Smooth muscle cell (in vitro differentiated cells): Measurements from ENCODE around the gene PDCD6IP. TPM values are rescaled to one million over a fixed set of nuclear protein-coding genes. Genes with fewer than 3 reads are reported as not detected.
A peak's percentile ranks its signal among the peaks of the same experiment; 100 is the strongest.

ENCODE experiments used
- DNase-seq: peaks from one replicate; lab custom pipeline; 2025; ENCODE audit not compliant: unreplicated experiment; lab: John Stamatoyannopoulos, UW
- H2AFZ ChIP-seq: fragments of 200-600 bp; sonication (generic); 2 replicates; pipeline ENCODE4 v1.6.0; 2016; ENCODE audit warnings: antibody characterized with exemption, low read depth, mild to moderate bottlenecking
- H3F3A ChIP-seq: fragments of 200-600 bp; sonication (generic); 2 replicates; pipeline ENCODE4 v1.6.0; 2017; ENCODE audit warnings: antibody characterized with exemption, low read depth
- H3K27ac ChIP-seq: fragments of 200-600 bp; sonication (generic); 2 replicates; pipeline ENCODE4 v1.5.1; 2016; ENCODE audit warnings: low read depth, mild to moderate bottlenecking
- H3K27me3 ChIP-seq: fragments of 200-600 bp; sonication (generic); 2 replicates; pipeline ENCODE4 v1.6.1; 2016; ENCODE audit warnings: low read depth, mild to moderate bottlenecking
- H3K36me3 ChIP-seq: fragments of 200-600 bp; sonication (generic); 2 replicates; pipeline ENCODE4 v1.5.1; 2016; ENCODE audit warnings: low read depth
- H3K4me1 ChIP-seq: fragments of 200-600 bp; sonication (generic); 2 replicates; pipeline ENCODE4 v1.5.1; 2016; ENCODE audit warnings: low read depth
- H3K4me2 ChIP-seq: fragments of 200-600 bp; sonication (generic); 2 replicates; pipeline ENCODE4 v1.6.0; 2016; ENCODE audit warnings: mild to moderate bottlenecking
- H3K4me3 ChIP-seq: fragments of 200-600 bp; sonication (generic); 2 replicates; pipeline ENCODE4 v1.5.1; 2016; ENCODE audit warnings: mild to moderate bottlenecking
- H3K79me2 ChIP-seq: fragments of 200-600 bp; sonication (generic); 2 replicates; pipeline ENCODE4 v1.6.0; 2016; ENCODE audit warnings: low read depth, mild to moderate bottlenecking
- H3K9ac ChIP-seq: fragments of 200-600 bp; sonication (generic); 2 replicates; pipeline ENCODE4 v1.6.0; 2016; ENCODE audit warnings: low read depth
- H3K9me3 ChIP-seq: fragments of 200-600 bp; sonication (generic); replicated peaks from 2 replicates; pipeline ENCODE4 v1.5.1; 2016; ENCODE audit warnings: low read depth
- H4K20me1 ChIP-seq: fragments of 200-600 bp; sonication (generic); 2 replicates; pipeline ENCODE4 v1.6.0; 2016; ENCODE audit warnings: low read depth
- CTCF ChIP-seq: fragments of 200-600 bp; sonication (generic); IDR thresholded peaks from 2 replicates; pipeline ENCODE4 v1.5.1; 2017; ENCODE audit warnings: borderline replicate concordance, mild to moderate bottlenecking, antibody characterized with exemption; ENCODE audit not compliant: insufficient read depth, poor library complexity, severe bottlenecking
- WGBS: methylation state at CpG from one replicate; pipeline ENCODE4 v1.1.7; 2016; ENCODE audit warnings: low lambda C conversion rate; 5-methylcytosine and 5-hydroxymethylcytosine counted together
- polyA plus RNA-seq: library from polyadenylated mRNA; unstranded; fragments of >200 nt; fragmentation: Nextera tagmentation; extraction: Ambion mirVana; gene quantifications from 2 replicates; pipeline ENCODE4 v1.2.1, GENCODE V29; 2016
- total RNA-seq: library from RNA; depleted of rRNA; stranded (reverse); fragments of >200 nt; gene quantifications from 2 replicates; pipeline ENCODE4 v1.2.3, GENCODE V29; 2014

Gene PDCD6IP
- total and polyA plus RNA-seq, 2 experiments from 2014 or later = 97.6 to 138 TPM

GRCh38 chr3:33900440-33900808 is 102.0 kb downstream of the PDCD6IP start:
- no peak for DNase-seq
- Histone ChIP-seq H3K9ac (no peak overlapping the region), H2AFZ (no peak overlapping the region), H3K4me2 (no peak overlapping the region), H3K36me3 (no peaks in the 10 kb centered on the region), H3F3A (no peaks in the 10 kb centered on the region), H3K79me2 (no peaks in the 10 kb centered on the region), H3K9me3 (peaks cover 12% of the 10 kb centered on the region), H4K20me1 (no peaks in the 10 kb centered on the region), H3K4me3 (no peak overlapping the region), H3K27me3 (no peaks in the 10 kb centered on the region), H3K27ac (no peak overlapping the region), H3K4me1 (no peaks in the 10 kb centered on the region)
- no peak for TF ChIP-seq CTCF

- no peaks in the 10 kb centered on the region for H3K79me2 ChIP-seq
- H3K27me3 ChIP-seq = no peaks in the 10 kb centered on the region
- H3K27ac ChIP-seq = no peak overlapping the region
- H4K20me1 ChIP-seq = no peaks in the 10 kb centered on the region
- no peak overlapping the region for H3K9ac ChIP-seq
- peak overlapping the region; percentile 33 for H2AFZ ChIP-seq
- 18% methylated on average over 11 of the region's 11 CpGs for WGBS
- no peaks in the 10 kb centered on the region for H3K4me1 ChIP-seq
- no peak for DNase-seq
- H3K9me3 ChIP-seq = peaks cover 12% of the 10 kb centered on the region
- no peaks in the 10 kb centered on the region for H3K36me3 ChIP-seq
- no peak overlapping the region for H3K4me3 ChIP-seq
- H3K4me2 ChIP-seq = peak overlapping the region; percentile 46
- no peak for TF ChIP-seq CTCF
- no peaks in the 10 kb centered on the region for H3F3A ChIP-seq
Measured at GRCh38 chr3:33900809-33901505, 102.5 kb downstream of the PDCD6IP start.

- H3K9me3 ChIP-seq = peaks cover 12% of the 10 kb centered on the region
- H3K27ac ChIP-seq = no peak overlapping the region
- no peaks in the 10 kb centered on the region for H4K20me1 ChIP-seq
- no peaks in the 10 kb centered on the region for H3K4me1 ChIP-seq
- no peak for TF ChIP-seq CTCF
- no peaks in the 10 kb centered on the region for H3K79me2 ChIP-seq
- no peak overlapping the region for H3K4me2 ChIP-seq
- no peaks in the 10 kb centered on the region for H3F3A ChIP-seq
- H3K4me3 ChIP-seq = no peak overlapping the region
- no peak overlapping the region for H2AFZ ChIP-seq
- H3K36me3 ChIP-seq = no peaks in the 10 kb centered on the region
- no peak overlapping the region for H3K9ac ChIP-seq
- 85% methylated on average over 6 of the region's 6 CpGs for WGBS
- H3K27me3 ChIP-seq = no peaks in the 10 kb centered on the region
- no peak for DNase-seq
Measured at GRCh38 chr3:33901862-33902563, 103.6 kb downstream of the PDCD6IP start.
